Measurements from ENCODE around the gene REV3L.
A peak's percentile ranks its signal among the peaks of the same experiment; 100 is the strongest.

REV3L gene

GRCh38 chr6:111468329-111469012, 14.5 kb downstream of the REV3L start:
- DNase-seq (ENCODE audit: low read depth, low spot score) = no peak

DNA sequence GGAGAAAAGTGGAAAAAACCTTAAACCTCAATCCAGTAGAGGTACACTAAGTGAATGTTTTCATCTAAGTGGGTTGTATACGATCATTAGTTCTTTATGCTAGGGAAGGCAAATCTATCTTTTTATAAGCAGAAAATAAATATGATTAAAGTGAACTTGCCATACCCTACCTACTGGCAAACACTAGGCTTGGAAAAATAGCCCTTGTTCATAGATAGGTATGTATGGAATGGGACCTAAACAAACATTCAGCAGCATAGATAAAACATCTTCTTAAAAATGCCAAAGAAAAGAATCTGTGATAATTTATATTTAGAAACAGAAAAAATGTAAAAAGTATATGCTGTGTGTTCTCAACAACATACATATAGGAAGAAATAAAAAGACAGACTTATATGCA, 18.8 kb downstream of the REV3L start:
- DNase-seq (ENCODE audit: low read depth, low spot score) = no peak

- DNase-seq (ENCODE audit: low read depth, low spot score) = no peak
These were observed 20.1 kb downstream of the REV3L start for GRCh38 chr6:111462770-111463391.

- DNase-seq (ENCODE audit: low read depth, low spot score) = no peak
These were observed 21.2 kb downstream of the REV3L start for GRCh38 chr6:111461860-111462259.

- DNase-seq (ENCODE audit: low read depth, low spot score) = no peak
These were observed 24.3 kb downstream of the REV3L start for GRCh38 chr6:111458670-111459232.

DNA sequence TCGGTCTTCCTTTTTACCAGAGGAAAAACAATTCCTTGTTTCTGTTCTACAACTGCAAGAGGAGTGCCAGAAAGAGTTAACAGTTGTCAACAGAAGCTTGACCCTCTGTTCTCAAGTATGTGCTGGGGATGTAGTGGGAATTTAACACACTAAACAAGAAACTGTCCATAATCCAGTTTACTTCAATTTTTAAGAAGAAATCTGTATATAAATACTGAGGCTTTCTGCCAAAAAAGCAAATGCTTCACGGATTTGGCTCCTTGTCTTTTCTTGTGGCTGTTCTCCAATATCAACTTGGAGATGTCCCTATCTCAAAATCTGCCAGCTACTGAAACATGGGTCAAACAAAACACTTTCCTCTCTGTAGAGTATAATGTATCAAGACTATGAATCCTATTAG, 26.8 kb downstream of the REV3L start:
- DNase-seq (ENCODE audit: low read depth, low spot score) = no peak

GRCh38 chr6:111450636-111451035, 32.4 kb downstream of the REV3L start:
- no peak for DNase-seq (ENCODE audit: low read depth, low spot score)

GRCh38 chr6:111450087-111450486, 32.9 kb downstream of the REV3L start:
- DNase-seq (ENCODE audit: low read depth, low spot score) = no peak

DNA sequence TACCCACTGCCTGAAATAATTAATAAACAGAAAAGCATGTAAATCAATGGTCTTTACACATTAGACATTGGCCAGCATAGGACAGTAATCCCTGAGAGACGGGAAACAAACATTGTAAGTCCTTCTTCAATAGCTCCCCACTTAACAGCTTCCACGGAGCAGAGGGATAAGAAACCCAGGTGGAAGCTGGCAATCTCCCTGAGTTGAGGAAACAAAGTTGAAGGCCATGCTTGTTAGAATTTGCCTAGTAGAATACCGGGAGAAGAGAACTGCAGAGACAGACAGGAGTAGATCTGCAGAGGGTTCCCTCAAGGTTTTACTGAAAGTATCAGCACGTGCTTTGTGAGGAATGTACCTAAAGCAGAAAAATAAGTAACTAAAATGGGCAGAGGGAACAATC, 33.9 kb downstream of the REV3L start:
- no peak for DNase-seq (ENCODE audit: low read depth, low spot score)

- DNase-seq (ENCODE audit: low read depth, low spot score) = no peak
These were observed 36.0 kb downstream of the REV3L start for GRCh38 chr6:111447051-111447450.

DNA sequence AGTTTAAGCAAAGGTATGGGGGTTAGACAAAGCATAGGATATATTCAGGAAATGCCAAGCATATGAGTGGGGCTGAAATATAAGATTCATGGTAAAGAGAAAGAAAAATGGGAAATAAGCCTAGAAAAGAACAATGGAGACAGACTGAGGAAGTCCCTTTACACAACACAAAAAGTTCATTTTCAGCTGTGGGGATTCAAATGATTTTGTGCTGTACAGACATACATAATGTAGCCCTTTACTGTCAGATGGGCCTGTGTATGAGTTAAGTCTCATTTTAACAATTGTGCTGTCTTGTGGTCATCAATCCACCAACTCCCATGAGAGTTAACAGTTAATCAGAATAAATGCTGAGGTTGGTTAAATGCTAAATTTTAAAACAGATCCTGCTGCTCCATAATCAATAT, 37.2 kb downstream of the REV3L start:
- DNase-seq (ENCODE audit: low read depth, low spot score) = no peak

- DNase-seq (ENCODE audit: low read depth, low spot score) = no peak
These were observed 38.2 kb downstream of the REV3L start for GRCh38 chr6:111444794-111445193.

DNA sequence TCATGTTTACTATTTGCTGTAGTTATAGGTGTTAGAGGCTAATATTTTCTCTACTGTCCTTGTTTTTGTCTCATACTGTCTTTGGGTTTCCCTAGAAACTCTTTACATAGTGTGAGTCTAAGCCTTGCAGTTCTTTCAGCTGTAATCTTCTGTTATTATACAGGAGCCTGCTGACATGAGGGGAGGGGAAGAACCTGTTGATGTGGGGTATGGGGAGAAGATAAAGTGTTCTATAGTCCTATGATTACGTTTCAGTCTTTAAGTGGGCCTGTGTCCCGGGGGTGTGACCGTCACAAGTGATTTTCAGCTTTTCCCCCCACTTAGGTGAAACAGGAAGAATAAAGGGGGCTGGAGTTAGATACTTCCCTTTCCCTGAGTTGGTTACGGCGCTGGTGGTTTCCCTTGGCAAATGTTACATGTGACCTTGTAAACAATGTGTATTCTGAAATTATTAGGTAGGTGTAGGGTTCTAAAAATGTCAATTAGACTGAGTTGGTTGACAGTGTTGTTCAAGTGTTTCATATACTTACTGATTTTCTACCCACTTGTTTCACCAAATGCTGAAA, 41.3 kb downstream of the REV3L start:
- DNase-seq (ENCODE audit: low read depth, low spot score) = no peak

DNA sequence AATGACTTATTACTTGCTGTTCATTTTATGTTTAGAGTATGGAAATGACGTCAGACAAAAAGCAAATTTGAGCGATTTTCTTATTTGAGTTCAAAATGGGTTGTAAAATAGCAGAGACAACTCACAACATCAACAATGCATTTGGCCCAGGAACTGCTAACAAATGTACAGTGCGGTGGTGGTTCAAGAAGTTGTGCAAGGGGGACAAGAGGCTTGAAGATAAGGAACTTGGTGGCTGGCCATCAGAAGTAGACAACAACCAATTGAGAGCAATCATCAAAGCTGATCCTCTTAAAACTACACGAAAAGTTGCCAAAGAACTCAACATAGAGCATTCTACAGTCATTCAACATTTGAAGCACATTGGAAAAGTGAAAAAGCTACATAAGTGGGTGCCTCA, 43.8 kb downstream of the REV3L start:
- no peak for DNase-seq (ENCODE audit: low read depth, low spot score)

DNA sequence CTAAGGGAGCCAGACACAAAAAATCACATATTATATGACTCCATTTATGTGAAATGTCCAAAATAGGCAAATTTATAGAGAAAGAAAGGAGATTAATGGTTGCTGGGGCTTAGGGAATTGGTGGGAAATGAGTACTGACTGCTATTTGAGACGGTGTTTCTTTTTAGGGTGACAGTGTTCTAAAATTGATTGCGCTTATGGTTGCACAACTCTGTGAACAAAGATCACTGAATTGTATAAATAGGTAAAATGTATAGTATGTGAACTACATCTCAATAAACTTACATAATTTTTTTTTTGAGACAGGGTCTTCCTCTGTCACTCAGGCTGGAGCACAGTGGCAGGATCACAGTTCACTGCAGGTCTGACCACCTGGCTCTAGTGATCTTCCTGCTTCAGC, 45.4 kb downstream of the REV3L start:
- DNase-seq (ENCODE audit: low read depth, low spot score) = no peak

- DNase-seq (ENCODE audit: low read depth, low spot score) = no peak
These were observed 50.5 kb downstream of the REV3L start for GRCh38 chr6:111432511-111432910.

GRCh38 chr6:111430605-111431376, 52.2 kb downstream of the REV3L start:
- no peak for DNase-seq (ENCODE audit: low read depth, low spot score)

DNA sequence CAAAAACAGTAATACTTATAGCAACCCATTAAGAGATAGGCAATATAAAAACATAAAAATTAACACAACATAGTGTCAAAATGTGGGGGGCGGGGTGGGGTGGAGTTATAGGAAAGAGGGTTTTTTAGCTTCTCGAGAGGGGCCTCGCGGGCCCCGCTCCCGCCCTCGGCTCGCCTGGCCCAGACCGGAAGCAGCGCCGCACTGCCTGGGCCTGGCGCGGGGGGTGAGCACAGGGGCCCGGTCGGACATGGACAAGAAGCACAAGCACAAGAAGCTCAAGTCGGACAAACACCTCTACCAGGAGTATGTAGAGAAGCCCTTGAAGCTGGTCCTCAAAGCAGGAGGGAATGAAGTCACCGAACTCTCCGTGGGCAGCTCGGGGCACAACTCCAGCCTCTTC, 53.4 kb downstream of the REV3L start:
- no peak for DNase-seq (ENCODE audit: low read depth, low spot score)

GRCh38 chr6:111428811-111429210, 54.2 kb downstream of the REV3L start:
- DNase-seq (ENCODE audit: low read depth, low spot score) = no peak

GRCh38 chr6:111427341-111428116, 55.5 kb downstream of the REV3L start:
- DNase-seq (ENCODE audit: low read depth, low spot score) = peak; percentile 18

Measured in smooth muscle cell of the brain vasculature (primary cell).